ENCODE measurements around the gene STOX2. TPM values are rescaled to one million over a fixed set of nuclear protein-coding genes. Genes with fewer than 3 reads are reported as not detected.

STOX2 gene
- total and polyA plus RNA-seq, 11 donors = 2.8 to 19.6 (median 13.1) TPM

GRCh38 chr4:183960046-183960420 is 54.9 kb downstream of the STOX2 start:
- H3K27me3 ChIP-seq = no peaks in the 10 kb centered on the region
- peak overlapping the region in 9 of 12 donors; percentile 15 to 42 (median 34) for H3K4me3 ChIP-seq
- DNase-seq (peak in 4 of 5 donors; percentile 57 to 70 (median 66)), ATAC-seq (peak; percentile 57 to 88 (median 77))
- TF ChIP-seq POLR2A (IDR thresholded peaks at IDR 0.05) = no peak
- TF ChIP-seq, protein P1, sequence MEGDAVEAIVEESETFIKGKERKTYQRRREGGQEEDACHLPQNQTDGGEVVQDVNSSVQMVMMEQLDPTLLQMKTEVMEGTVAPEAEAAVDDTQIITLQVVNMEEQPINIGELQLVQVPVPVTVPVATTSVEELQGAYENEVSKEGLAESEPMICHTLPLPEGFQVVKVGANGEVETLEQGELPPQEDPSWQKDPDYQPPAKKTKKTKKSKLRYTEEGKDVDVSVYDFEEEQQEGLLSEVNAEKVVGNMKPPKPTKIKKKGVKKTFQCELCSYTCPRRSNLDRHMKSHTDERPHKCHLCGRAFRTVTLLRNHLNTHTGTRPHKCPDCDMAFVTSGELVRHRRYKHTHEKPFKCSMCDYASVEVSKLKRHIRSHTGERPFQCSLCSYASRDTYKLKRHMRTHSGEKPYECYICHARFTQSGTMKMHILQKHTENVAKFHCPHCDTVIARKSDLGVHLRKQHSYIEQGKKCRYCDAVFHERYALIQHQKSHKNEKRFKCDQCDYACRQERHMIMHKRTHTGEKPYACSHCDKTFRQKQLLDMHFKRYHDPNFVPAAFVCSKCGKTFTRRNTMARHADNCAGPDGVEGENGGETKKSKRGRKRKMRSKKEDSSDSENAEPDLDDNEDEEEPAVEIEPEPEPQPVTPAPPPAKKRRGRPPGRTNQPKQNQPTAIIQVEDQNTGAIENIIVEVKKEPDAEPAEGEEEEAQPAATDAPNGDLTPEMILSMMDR (IDR thresholded peaks at IDR 0.05) = no peak
- intact Hi-C loops (cut with DNase I) = no loop called here
- 36 to 47% (median 42%) methylated on average over 8 of the region's 8 CpGs for WGBS, 4 donors
- H3K27ac ChIP-seq = peak overlapping the region in 9 of 12 donors; percentile 45 to 76 (median 61)
- no peaks in the 10 kb centered on the region for H3K9me3 ChIP-seq
- peaks cover 0 to 46% (median 22%) of the 10 kb centered on the region in 12 donors for H3K4me1 ChIP-seq
- H3K36me3 ChIP-seq = no peaks in the 10 kb centered on the region

DNA sequence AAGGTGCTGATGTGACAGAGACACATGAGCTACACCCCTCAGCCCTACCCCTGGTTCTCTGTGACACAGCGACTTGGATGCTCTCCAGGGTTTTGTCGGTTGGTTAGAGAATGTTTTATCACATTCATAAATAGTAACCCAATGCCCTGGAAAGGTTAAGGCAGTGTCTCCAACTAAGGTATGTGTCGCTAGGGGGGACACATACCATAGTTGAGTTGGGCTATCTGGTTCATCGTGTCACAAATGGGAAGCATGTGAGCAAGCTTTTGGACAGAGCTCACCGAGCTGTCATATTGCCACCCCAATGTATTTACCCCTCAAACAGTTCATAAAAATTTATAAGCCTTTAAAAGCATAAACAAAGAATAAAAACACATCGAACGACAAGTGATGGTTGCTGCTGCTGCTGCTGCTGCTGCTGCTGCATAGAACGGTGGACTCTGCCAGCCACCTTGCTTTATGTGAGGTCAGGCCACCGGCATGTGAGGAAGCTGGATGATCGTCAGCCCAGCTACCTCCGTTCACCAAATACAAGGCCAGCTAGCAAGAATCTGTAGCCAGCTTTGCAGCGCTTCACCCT is 55.9 kb downstream of the STOX2 start:
- TF ChIP-seq, protein P1 (IDR thresholded peaks at IDR 0.05) = no peak
- no peak for TF ChIP-seq POLR2A (IDR thresholded peaks at IDR 0.05)
- peak overlapping the region in 11 of 12 donors; percentile 33 to 76 (median 62) for H3K27ac ChIP-seq
- 27 to 38% (median 33%) methylated on average over 12 of the region's 12 CpGs for WGBS, 4 donors
- no peaks in the 10 kb centered on the region for H3K27me3 ChIP-seq
- H3K4me1 ChIP-seq = peaks cover 0 to 40% (median 18%) of the 10 kb centered on the region in 12 donors
- H3K4me3 ChIP-seq = peak overlapping the region in 6 of 12 donors; percentile 13 to 34 (median 28)
- ATAC-seq = peak; percentile 84 to 91 (median 87)
- no peaks in the 10 kb centered on the region for H3K36me3 ChIP-seq
- H3K9me3 ChIP-seq = no peaks in the 10 kb centered on the region
- intact Hi-C loops (cut with DNase I) = no loop called here
- peak in 4 of 5 donors; percentile 40 to 76 (median 64) for DNase-seq

GRCh38 chr4:183961795-183962194 is 56.7 kb downstream of the STOX2 start:
- Histone ChIP-seq H3K9me3 (no peaks in the 10 kb centered on the region), H3K27me3 (no peaks in the 10 kb centered on the region), H3K4me1 (peaks cover 0 to 39% (median 17%) of the 10 kb centered on the region in 12 donors), H3K36me3 (no peaks in the 10 kb centered on the region), H3K27ac (peak overlapping the region in 10 of 12 donors; percentile 50 to 76 (median 64)), H3K4me3 (no peak overlapping the region)
- no peak for ATAC-seq
- intact Hi-C loops (cut with DNase I) = loop anchor here in 1 of 10 donors (1.0 kb wide), 1 partner anchor 27 kb away; no protein-coding TSS in a partner anchor
- TF ChIP-seq, protein P1 (IDR thresholded peaks at IDR 0.05) = no peak
- no peak for TF ChIP-seq POLR2A (IDR thresholded peaks at IDR 0.05)
- 10 to 66% (median 58%) methylated on average over 1 of the region's 1 CpG for WGBS, 4 donors
- no peak for DNase-seq

- intact Hi-C loops (cut with DNase I) = loop anchor here in 1 of 10 donors (1.0 kb wide), 1 partner anchor 26 kb away; no protein-coding TSS in a partner anchor
- Histone ChIP-seq H3K36me3 (no peaks in the 10 kb centered on the region), H3K27me3 (no peaks in the 10 kb centered on the region), H3K27ac (peak overlapping the region in 1 of 12 donors; percentile 76), H3K4me1 (peaks cover 0 to 39% (median 17%) of the 10 kb centered on the region in 12 donors), H3K9me3 (no peaks in the 10 kb centered on the region), H3K4me3 (no peak overlapping the region)
- 78 to 84% (median 81%) methylated on average over 2 of the region's 2 CpGs for WGBS, 4 donors
- DNase-seq (no peak), ATAC-seq (no peak)
- TF ChIP-seq, protein P1 (IDR thresholded peaks at IDR 0.05) = no peak
- TF ChIP-seq POLR2A (IDR thresholded peaks at IDR 0.05) = no peak
These were observed 57.3 kb downstream of the STOX2 start for GRCh38 chr4:183962419-183962818.
